SKM-1 treated with dmso at 0.1 percent for 144 hours (cell line): Measurements from ENCODE around the gene CHD1.

ENCODE experiments used
- DNase-seq: peaks from one replicate; lab custom pipeline; 2025; ENCODE audit not compliant: unreplicated experiment; lab: John Stamatoyannopoulos, UW

CHD1 gene

GRCh38 chr5:98904780-98905179 is 24.0 kb downstream of the CHD1 start:
- DNase-seq = no peak

GRCh38 chr5:98902733-98903132 is 26.1 kb downstream of the CHD1 start:
- DNase-seq = no peak

- no peak for DNase-seq
Measured at GRCh38 chr5:98899456-98899855, 29.4 kb downstream of the CHD1 start.

GRCh38 chr5:98898743-98899142 is 30.1 kb downstream of the CHD1 start:
- no peak for DNase-seq

GRCh38 chr5:98891591-98891990 is 37.2 kb downstream of the CHD1 start:
- no peak for DNase-seq

DNA sequence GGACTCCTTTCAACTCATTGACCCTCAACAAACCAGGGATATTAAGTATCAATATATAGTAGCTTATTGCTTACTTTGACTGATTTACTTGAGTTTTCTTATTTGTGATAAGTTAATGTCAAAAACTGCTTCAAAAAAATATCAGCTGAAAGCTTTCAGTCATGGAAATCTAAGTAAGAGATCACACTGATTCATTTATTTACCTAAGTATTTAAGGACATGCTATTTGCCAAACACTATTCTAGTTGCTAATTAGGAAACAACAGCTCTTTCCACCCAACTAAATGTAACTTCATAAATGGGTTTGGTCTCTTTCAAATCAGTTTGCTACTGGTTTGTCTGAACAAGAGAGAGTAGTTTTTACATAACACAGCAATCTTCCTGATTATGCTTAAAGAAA is 48.2 kb downstream of the CHD1 start:
- no peak for DNase-seq

GRCh38 chr5:98880151-98880550 is 48.7 kb downstream of the CHD1 start:
- no peak for DNase-seq

DNA sequence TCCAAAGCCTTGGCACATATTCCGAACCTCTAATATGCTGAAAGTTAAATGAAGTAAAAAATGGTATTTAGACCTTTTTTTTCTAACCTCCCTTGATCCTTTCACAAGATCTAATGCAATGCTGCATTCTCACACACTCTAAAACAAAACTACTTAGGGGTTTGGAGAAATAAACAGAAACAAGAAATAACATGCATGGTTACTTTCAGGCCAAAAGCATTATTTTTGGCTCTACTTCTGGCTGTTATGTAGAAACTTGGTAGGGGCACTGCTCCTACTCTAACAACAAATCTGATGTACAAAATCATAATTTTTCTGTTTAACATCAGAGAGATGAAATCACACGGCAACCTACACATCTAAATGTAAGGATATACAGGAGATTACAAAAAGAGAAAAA is 51.2 kb downstream of the CHD1 start:
- DNase-seq = no peak

GRCh38 chr5:98872674-98873073 is 56.1 kb downstream of the CHD1 start:
- no peak for DNase-seq

GRCh38 chr5:98865690-98866089 is 63.1 kb downstream of the CHD1 start:
- DNase-seq = no peak

DNA sequence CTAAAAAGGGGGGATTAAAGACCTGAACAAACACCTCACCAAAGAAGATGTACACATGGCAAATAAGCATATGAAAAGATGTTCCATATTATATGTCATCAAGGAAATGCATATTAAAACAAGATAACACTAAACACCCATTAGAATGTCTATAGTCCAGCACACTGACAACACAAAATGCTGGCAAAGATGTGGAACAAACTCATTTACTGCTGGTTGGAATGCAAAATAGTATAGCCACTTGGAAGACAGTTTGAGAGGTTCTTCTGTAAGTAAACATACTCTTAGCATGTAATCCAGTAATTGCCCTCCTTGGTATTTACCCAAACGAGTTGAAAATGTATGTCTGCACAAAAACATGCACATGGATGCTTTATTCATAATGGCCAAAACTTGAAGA is 81.8 kb downstream of the CHD1 start:
- no peak for DNase-seq

DNA sequence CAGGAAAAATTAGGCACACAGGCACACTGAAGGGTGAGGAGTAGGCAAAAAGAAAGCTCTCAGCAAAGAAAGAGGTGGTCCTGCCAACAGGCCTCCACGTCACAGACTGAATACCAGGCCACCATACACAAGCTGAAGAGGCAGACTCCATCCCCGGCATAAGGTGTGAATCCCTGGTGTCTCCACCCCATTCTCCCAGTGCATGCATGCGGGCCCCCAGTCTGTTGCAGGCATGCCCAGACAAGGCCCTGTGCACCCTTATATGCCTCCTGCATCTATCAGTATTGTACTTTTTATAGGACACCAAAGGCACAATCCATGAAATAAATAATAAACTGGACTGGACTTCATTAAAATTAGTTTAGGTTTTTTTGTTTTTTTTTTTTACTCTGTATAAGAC is 82.3 kb downstream of the CHD1 start:
- DNase-seq = no peak

DNA sequence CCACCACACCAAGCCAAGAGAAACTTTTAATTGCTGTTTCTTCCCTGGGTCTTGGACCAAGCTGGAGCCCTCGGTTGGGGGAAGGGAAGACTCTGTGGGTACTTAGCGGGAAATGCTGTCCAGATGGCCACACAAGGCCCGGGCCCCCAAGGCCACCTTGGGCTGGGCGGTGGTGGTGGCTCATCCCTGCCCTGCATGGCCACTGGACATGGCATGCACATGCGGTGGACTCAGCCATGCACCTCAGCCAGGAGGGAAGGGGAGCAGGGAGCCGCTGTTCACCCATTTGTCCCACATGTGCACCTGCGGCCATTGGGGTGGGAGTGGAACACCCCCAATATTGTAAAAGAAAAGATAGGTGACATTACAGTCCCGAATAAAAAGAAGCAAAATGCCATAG is 82.9 kb downstream of the CHD1 start:
- DNase-seq = no peak

GRCh38 chr5:98844865-98845264 is 83.9 kb downstream of the CHD1 start:
- DNase-seq = no peak

DNA sequence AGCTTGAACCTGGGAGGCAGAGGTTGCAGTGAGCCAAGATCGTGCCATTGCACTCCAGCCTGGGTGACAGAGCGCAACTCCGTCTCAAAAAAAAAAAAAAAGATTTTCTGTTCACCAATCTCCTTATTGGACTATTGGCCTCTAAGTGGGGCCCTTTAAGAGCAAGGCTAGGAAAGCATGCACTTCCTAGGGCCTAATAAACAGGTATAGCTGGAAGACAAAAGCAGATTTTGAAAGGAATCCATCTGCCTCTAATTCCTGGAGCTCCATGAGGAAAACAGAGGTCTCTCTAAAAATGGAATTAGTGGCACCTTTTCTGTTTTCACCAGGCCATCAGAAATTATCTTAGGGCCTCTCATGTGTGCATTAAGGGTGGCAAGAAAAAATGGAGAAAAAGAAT is 85.3 kb downstream of the CHD1 start:
- no peak for DNase-seq

- no peak for DNase-seq
Measured at GRCh38 chr5:98840946-98841345, 87.9 kb downstream of the CHD1 start.

GRCh38 chr5:98839469-98840383 is 89.1 kb downstream of the CHD1 start:
- no peak for DNase-seq

GRCh38 chr5:98836175-98836574 is 92.6 kb downstream of the CHD1 start:
- no peak for DNase-seq

DNA sequence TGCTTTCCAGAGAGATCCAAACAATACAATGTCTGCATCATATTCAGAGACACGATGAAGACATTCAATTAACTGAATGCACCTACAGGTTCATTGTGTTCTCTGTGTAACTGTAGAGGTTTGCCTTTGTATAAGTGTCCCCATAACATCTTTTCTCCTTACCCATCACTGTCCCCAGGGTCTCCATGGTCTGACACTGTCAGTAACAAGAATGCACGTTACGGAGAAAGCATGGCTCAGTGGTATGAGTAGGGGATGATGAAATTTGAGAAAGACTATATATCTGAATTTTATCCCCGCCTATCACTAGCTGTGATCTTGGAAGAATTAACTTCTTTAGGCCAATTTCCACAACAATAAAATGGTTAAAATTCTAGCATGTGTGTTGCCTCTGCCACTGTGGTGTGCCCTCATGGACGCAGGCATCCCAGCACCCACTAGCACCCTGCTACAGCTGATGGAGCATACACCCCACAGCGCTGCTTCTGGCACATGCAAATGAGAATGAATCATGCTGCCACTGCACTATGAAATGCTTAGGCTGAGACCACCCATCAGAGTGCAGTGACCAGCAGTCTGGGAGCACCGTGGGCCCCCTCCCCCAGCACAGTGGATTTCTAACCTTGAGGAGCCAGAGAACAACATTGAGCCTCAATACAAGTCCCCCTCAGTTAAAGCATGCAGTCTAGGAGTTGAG is 101.1 kb downstream of the CHD1 start:
- no peak for DNase-seq

DNA sequence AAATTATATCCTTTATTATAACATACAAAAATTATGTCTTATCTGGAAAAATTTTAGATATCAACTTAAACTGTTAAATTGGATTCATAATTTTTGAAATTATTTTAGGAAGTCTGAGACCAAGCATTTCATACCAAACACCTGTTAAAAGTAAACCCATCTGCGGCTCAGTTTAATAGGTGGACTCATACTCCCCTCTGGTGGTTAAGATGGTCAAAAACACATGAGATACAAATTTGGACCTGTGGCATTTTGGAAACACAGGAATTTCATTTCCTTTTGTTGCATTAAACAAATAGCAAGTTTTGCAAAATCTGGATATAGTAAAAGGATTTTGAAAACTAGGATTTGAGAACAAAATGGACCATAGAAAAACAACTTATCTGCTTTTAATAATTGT is 101.6 kb downstream of the CHD1 start:
- peak; percentile 18 for DNase-seq

- DNase-seq = no peak
Measured at GRCh38 chr5:98825582-98826375, 103.0 kb downstream of the CHD1 start.
